GM23338 (cell line): ENCODE data around the gene C2CD4B. TPM values are rescaled to one million over a fixed set of nuclear protein-coding genes. Genes with fewer than 3 reads are reported as not detected.

ENCODE experiments used
- ATAC-seq: fragments of 200-7000 bp; cut with Tn5 transposase; 3 replicates; pipeline ENCODE4 v1.9.1; 2020
- DNase-seq: peaks from one replicate; pipeline ENCODE4 v3.0.0-alpha.2; 2015; ENCODE audit warnings: low spot score
- H2AFZ ChIP-seq: fragments of 200-600 bp; sonication (generic); 2 replicates; pipeline ENCODE4 v1.8.0; 2016; ENCODE audit warnings: antibody characterized with exemption, mild to moderate bottlenecking, moderate library complexity
- H3F3A ChIP-seq: fragments of 200-600 bp; sonication (generic); replicated peaks from 2 replicates; pipeline ENCODE4 v1.8.0; 2017; ENCODE audit warnings: antibody characterized with exemption, mixed run types, low read depth
- H3K27ac ChIP-seq: fragments of 200-600 bp; sonication (generic); 2 replicates; pipeline ENCODE4 v1.6.1; 2016; ENCODE audit warnings: low read depth
- H3K27me3 ChIP-seq: fragments of 200-600 bp; sonication (generic); 2 replicates; pipeline ENCODE4 v1.8.0; 2016; ENCODE audit warnings: mild to moderate bottlenecking, mixed run types, moderate library complexity; ENCODE audit not compliant: insufficient read depth
- H3K36me3 ChIP-seq: fragments of 200-600 bp; sonication (generic); 2 replicates; pipeline ENCODE4 v1.8.0; 2016; ENCODE audit warnings: mild to moderate bottlenecking; ENCODE audit not compliant: insufficient read depth
- H3K4me1 ChIP-seq: fragments of 200-600 bp; sonication (generic); 2 replicates; pipeline ENCODE4 v1.8.0; 2016; ENCODE audit warnings: mild to moderate bottlenecking, moderate library complexity; ENCODE audit not compliant: insufficient read depth
- H3K4me2 ChIP-seq: fragments of 200-600 bp; sonication (generic); 2 replicates; pipeline ENCODE4 v1.7.1; 2017; ENCODE audit warnings: mixed run types
- H3K4me3 ChIP-seq: fragments of 200-600 bp; sonication (generic); 2 replicates; pipeline ENCODE4 v1.6.1; 2016; ENCODE audit warnings: mixed run types
- H3K79me2 ChIP-seq: fragments of 200-600 bp; sonication (generic); replicated peaks from 2 replicates; pipeline ENCODE4 v1.8.0; 2017; ENCODE audit warnings: mild to moderate bottlenecking; ENCODE audit not compliant: insufficient read depth
- H3K9me2 ChIP-seq: fragments of 200-600 bp; sonication (generic); 2 replicates; pipeline ENCODE4 v1.8.0; 2017; ENCODE audit not compliant: insufficient read depth
- H4K20me1 ChIP-seq: fragments of 200-600 bp; sonication (generic); replicated peaks from 2 replicates; pipeline ENCODE4 v1.8.0; 2017; ENCODE audit warnings: mild to moderate bottlenecking; ENCODE audit not compliant: insufficient read depth
- H3K27ac Mint-ChIP-seq: 2 replicates; pipeline ENCODE4 v1.8.0; 2020; ENCODE audit warnings: inconsistent platforms, mild to moderate bottlenecking, moderate library complexity, mixed read lengths
- H3K27me3 Mint-ChIP-seq: 3 replicates; pipeline ENCODE4 v1.8.0; 2022; ENCODE audit warnings: low read depth, mild to moderate bottlenecking, moderate library complexity, mixed read lengths, inconsistent platforms; ENCODE audit not compliant: insufficient read depth, poor library complexity
- H3K36me3 Mint-ChIP-seq: 3 replicates; pipeline ENCODE4 v1.8.0; 2021; ENCODE audit warnings: low read depth, mild to moderate bottlenecking, inconsistent platforms, moderate library complexity, mixed read lengths
- H3K4me1 Mint-ChIP-seq: 3 replicates; pipeline ENCODE4 v1.8.0; 2020; ENCODE audit warnings: mild to moderate bottlenecking, inconsistent platforms, mixed read lengths
- H3K4me3 Mint-ChIP-seq: 3 replicates; pipeline ENCODE4 v1.8.0; 2021; ENCODE audit warnings: moderate library complexity, mild to moderate bottlenecking, inconsistent platforms, mixed read lengths
- H3K9me3 Mint-ChIP-seq: 3 replicates; pipeline ENCODE4 v1.8.0; 2020; ENCODE audit warnings: moderate library complexity, mild to moderate bottlenecking, inconsistent platforms, mixed read lengths
- CREB1 ChIP-seq: fragments of 250-450 bp; sonication (Bioruptor Pico); IDR thresholded peaks from 2 replicates; pipeline ENCODE4 v1.5.0; 2020; ENCODE audit warnings: low read depth, mild to moderate bottlenecking, moderate library complexity
- CTCF ChIP-seq, 2 experiments: fragments of 200-600 bp in 1 of 2; sonication (generic) in 1 of 2; conservative IDR thresholded peaks; 2 replicates each; pipeline versions ENCODE4 v1.5.1 to v1.6.1; 2016 to 2017; ENCODE audit warnings: antibody characterized with exemption in 2 of 2, low read depth in 2 of 2, mild to moderate bottlenecking in 2 of 2, moderate library complexity in 1 of 2
- EZH2 ChIP-seq: fragments of 200-600 bp; sonication (generic); IDR thresholded peaks from one replicate; pipeline ENCODE4 v1.8.0; 2017; ENCODE audit warnings: antibody characterized with exemption, mild to moderate bottlenecking, low read depth; ENCODE audit not compliant: unreplicated experiment
- EZH2phosphoT487 ChIP-seq: fragments of 200-600 bp; sonication (generic); IDR thresholded peaks from one replicate; pipeline ENCODE4 v1.8.1; 2018; ENCODE audit warnings: antibody characterized with exemption; ENCODE audit not compliant: unreplicated experiment
- JUNB ChIP-seq: IDR thresholded peaks from one replicate; pipeline ENCODE4 v1.6.1; 2016; ENCODE audit warnings: antibody characterized with exemption; ENCODE audit not compliant: unreplicated experiment
- NANOG ChIP-seq: IDR thresholded peaks from 2 replicates; pipeline ENCODE4 v1.6.1; 2016; ENCODE audit warnings: antibody characterized with exemption, borderline replicate concordance
- POLR2AphosphoS5 ChIP-seq: IDR thresholded peaks from 2 replicates; pipeline ENCODE4 v1.6.1; 2016; ENCODE audit warnings: antibody characterized with exemption, low read depth
- STAT1 ChIP-seq: IDR thresholded peaks from one replicate; pipeline ENCODE4 v1.6.1; 2016; ENCODE audit warnings: antibody characterized with exemption; ENCODE audit not compliant: unreplicated experiment
- ZNF114 ChIP-seq: fragments of 250-450 bp; sonication (Bioruptor Pico); IDR thresholded peaks from 2 replicates; pipeline ENCODE4 v1.5.0; 2020; ENCODE audit warnings: mild to moderate bottlenecking, moderate library complexity
- ZNF331 ChIP-seq: fragments of 250-450 bp; sonication (Bioruptor Pico); IDR thresholded peaks from 2 replicates; pipeline ENCODE4 v1.5.0; 2020; ENCODE audit warnings: low read depth, mild to moderate bottlenecking, moderate library complexity
- polyA plus RNA-seq: library from polyadenylated mRNA; unstranded; fragments of >200 nt; fragmentation: Nextera tagmentation; extraction: Ambion mirVana; gene quantifications from 2 replicates; pipeline ENCODE4 v1.2.1, GENCODE V29; 2016
- total RNA-seq: library from RNA; depleted of rRNA; stranded (reverse); fragments of >200 nt; shearing (Covaris generic); gene quantifications from 2 replicates; pipeline ENCODE4 v1.2.3, GENCODE V29; 2014
- TF ChIP-seq, protein P1 (sequence below): IDR thresholded peaks from 2 replicates; pipeline ENCODE4 v1.6.1; 2016; ENCODE audit warnings: antibody characterized with exemption
- TF ChIP-seq, protein P2 (sequence below): fragments of 250-450 bp; sonication (Bioruptor Pico); IDR thresholded peaks from 2 replicates; pipeline ENCODE4 v1.5.0; 2020; ENCODE audit warnings: mild to moderate bottlenecking, moderate library complexity
- TF ChIP-seq, protein P3 (sequence below): IDR thresholded peaks from one replicate; pipeline ENCODE4 v1.6.1; 2018; ENCODE audit warnings: antibody characterized with exemption; ENCODE audit not compliant: unreplicated experiment

C2CD4B gene
- total and polyA plus RNA-seq, 2 experiments from 2014 or later = 1.5 TPM; not detected in 1

- no peaks in the 10 kb centered on the region for H3K27me3 ChIP-seq
- TF ChIP-seq CTCF (conservative IDR thresholded peaks at IDR 0.05; ENCODE audit: low read depth in 2 of 2) (no peak), STAT1 (no peak), EZH2phosphoT487 (no peak), CREB1 (CRISPR knock-in tag) (no peak), ZNF331 (CRISPR knock-in tag) (no peak), POLR2AphosphoS5 (no peak), JUNB (no peak), EZH2 (no peak), ZNF114 (CRISPR knock-in tag) (no peak), NANOG (no peak)
- TF ChIP-seq, protein P1, sequence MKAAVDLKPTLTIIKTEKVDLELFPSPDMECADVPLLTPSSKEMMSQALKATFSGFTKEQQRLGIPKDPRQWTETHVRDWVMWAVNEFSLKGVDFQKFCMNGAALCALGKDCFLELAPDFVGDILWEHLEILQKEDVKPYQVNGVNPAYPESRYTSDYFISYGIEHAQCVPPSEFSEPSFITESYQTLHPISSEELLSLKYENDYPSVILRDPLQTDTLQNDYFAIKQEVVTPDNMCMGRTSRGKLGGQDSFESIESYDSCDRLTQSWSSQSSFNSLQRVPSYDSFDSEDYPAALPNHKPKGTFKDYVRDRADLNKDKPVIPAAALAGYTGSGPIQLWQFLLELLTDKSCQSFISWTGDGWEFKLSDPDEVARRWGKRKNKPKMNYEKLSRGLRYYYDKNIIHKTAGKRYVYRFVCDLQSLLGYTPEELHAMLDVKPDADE = no peak
- TF ChIP-seq, protein P2, sequence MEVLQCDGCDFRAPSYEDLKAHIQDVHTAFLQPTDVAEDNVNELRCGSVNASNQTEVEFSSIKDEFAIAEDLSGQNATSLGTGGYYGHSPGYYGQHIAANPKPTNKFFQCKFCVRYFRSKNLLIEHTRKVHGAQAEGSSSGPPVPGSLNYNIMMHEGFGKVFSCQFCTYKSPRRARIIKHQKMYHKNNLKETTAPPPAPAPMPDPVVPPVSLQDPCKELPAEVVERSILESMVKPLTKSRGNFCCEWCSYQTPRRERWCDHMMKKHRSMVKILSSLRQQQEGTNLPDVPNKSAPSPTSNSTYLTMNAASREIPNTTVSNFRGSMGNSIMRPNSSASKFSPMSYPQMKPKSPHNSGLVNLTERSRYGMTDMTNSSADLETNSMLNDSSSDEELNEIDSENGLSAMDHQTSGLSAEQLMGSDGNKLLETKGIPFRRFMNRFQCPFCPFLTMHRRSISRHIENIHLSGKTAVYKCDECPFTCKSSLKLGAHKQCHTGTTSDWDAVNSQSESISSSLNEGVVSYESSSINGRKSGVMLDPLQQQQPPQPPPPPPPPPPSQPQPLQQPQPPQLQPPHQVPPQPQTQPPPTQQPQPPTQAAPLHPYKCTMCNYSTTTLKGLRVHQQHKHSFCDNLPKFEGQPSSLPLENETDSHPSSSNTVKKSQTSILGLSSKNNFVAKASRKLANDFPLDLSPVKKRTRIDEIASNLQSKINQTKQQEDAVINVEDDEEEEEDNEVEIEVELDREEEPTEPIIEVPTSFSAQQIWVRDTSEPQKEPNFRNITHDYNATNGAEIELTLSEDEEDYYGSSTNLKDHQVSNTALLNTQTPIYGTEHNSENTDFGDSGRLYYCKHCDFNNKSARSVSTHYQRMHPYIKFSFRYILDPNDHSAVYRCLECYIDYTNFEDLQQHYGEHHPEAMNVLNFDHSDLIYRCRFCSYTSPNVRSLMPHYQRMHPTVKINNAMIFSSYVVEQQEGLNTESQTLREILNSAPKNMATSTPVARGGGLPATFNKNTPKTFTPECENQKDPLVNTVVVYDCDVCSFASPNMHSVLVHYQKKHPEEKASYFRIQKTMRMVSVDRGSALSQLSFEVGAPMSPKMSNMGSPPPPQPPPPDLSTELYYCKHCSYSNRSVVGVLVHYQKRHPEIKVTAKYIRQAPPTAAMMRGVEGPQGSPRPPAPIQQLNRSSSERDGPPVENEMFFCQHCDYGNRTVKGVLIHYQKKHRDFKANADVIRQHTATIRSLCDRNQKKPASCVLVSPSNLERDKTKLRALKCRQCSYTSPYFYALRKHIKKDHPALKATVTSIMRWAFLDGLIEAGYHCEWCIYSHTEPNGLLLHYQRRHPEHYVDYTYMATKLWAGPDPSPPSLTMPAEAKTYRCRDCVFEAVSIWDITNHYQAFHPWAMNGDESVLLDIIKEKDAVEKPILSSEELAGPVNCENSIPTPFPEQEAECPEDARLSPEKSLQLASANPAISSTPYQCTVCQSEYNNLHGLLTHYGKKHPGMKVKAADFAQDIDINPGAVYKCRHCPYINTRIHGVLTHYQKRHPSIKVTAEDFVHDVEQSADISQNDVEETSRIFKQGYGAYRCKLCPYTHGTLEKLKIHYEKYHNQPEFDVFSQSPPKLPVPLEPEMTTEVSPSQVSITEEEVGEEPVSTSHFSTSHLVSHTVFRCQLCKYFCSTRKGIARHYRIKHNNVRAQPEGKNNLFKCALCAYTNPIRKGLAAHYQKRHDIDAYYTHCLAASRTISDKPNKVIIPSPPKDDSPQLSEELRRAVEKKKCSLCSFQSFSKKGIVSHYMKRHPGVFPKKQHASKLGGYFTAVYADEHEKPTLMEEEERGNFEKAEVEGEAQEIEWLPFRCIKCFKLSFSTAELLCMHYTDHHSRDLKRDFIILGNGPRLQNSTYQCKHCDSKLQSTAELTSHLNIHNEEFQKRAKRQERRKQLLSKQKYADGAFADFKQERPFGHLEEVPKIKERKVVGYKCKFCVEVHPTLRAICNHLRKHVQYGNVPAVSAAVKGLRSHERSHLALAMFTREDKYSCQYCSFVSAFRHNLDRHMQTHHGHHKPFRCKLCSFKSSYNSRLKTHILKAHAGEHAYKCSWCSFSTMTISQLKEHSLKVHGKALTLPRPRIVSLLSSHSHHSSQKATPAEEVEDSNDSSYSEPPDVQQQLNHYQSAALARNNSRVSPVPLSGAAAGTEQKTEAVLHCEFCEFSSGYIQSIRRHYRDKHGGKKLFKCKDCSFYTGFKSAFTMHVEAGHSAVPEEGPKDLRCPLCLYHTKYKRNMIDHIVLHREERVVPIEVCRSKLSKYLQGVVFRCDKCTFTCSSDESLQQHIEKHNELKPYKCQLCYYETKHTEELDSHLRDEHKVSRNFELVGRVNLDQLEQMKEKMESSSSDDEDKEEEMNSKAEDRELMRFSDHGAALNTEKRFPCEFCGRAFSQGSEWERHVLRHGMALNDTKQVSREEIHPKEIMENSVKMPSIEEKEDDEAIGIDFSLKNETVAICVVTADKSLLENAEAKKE (CRISPR knock-in tag) = no peak
- TF ChIP-seq, protein P3, sequence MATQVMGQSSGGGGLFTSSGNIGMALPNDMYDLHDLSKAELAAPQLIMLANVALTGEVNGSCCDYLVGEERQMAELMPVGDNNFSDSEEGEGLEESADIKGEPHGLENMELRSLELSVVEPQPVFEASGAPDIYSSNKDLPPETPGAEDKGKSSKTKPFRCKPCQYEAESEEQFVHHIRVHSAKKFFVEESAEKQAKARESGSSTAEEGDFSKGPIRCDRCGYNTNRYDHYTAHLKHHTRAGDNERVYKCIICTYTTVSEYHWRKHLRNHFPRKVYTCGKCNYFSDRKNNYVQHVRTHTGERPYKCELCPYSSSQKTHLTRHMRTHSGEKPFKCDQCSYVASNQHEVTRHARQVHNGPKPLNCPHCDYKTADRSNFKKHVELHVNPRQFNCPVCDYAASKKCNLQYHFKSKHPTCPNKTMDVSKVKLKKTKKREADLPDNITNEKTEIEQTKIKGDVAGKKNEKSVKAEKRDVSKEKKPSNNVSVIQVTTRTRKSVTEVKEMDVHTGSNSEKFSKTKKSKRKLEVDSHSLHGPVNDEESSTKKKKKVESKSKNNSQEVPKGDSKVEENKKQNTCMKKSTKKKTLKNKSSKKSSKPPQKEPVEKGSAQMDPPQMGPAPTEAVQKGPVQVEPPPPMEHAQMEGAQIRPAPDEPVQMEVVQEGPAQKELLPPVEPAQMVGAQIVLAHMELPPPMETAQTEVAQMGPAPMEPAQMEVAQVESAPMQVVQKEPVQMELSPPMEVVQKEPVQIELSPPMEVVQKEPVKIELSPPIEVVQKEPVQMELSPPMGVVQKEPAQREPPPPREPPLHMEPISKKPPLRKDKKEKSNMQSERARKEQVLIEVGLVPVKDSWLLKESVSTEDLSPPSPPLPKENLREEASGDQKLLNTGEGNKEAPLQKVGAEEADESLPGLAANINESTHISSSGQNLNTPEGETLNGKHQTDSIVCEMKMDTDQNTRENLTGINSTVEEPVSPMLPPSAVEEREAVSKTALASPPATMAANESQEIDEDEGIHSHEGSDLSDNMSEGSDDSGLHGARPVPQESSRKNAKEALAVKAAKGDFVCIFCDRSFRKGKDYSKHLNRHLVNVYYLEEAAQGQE = no peak
- no peak overlapping the region for H3K4me3 ChIP-seq
- 0 out of 2 replicates have a peak, but pooled peaks cover 4% of the 10 kb centered on the region for H3K4me1 ChIP-seq
- peaks cover 2% of the 10 kb centered on the region for H3K27me3 Mint-ChIP-seq
- peaks cover 6% of the 10 kb centered on the region; the same call in 2 of the 3 replicates for H3K36me3 Mint-ChIP-seq
- H3K9me3 Mint-ChIP-seq = peaks cover 10% of the 10 kb centered on the region; the same call in 2 of the 3 replicates
- no peak for ATAC-seq
- no peaks in the 10 kb centered on the region for H3F3A ChIP-seq
- no peaks in the 10 kb centered on the region for H3K36me3 ChIP-seq
- DNase-seq = no peak
- no peaks in the 10 kb centered on the region for H4K20me1 ChIP-seq
- H3K9me2 ChIP-seq = 0 out of 2 replicates have a peak, but pooled peaks cover 3% of the 10 kb centered on the region
- no peak overlapping the region for H3K27ac ChIP-seq
- no peak overlapping the region for H3K27ac Mint-ChIP-seq
- H3K4me1 Mint-ChIP-seq = peaks cover 16% of the 10 kb centered on the region
- no peak overlapping the region for H2AFZ ChIP-seq
- H3K4me3 Mint-ChIP-seq = no peak overlapping the region
- H3K4me2 ChIP-seq = no peak overlapping the region
- no peaks in the 10 kb centered on the region for H3K79me2 ChIP-seq
Measured at GRCh38 chr15:62141200-62141599, 23.9 kb downstream of the C2CD4B start.
